ENCODE measurements around the gene ACOT8.
"Not testable (repeated sequence)": the region's sequence is repeated elsewhere in the genome, so short reads cannot be mapped to it uniquely, and the experiment has no call there.

ACOT8 gene

GRCh38 chr20:45857114-45857881, at the start of gene ACOT8, which contains the start of gene ZSWIM3:
Gene ACOT8, minus strand, starts transcription at chr20:45857392. Its CDS starts 77 bp downstream, at chr20:45857315.
Gene ZSWIM3, plus strand, starts transcription at chr20:45857614. Its CDS starts 212 bp downstream, at chr20:45857826.
- DNase-seq: peak; percentile 91

- DNase-seq: no peak
These were observed 48.4 kb upstream of the ACOT8 start for GRCh38 chr20:45905505-45906079.

DNA sequence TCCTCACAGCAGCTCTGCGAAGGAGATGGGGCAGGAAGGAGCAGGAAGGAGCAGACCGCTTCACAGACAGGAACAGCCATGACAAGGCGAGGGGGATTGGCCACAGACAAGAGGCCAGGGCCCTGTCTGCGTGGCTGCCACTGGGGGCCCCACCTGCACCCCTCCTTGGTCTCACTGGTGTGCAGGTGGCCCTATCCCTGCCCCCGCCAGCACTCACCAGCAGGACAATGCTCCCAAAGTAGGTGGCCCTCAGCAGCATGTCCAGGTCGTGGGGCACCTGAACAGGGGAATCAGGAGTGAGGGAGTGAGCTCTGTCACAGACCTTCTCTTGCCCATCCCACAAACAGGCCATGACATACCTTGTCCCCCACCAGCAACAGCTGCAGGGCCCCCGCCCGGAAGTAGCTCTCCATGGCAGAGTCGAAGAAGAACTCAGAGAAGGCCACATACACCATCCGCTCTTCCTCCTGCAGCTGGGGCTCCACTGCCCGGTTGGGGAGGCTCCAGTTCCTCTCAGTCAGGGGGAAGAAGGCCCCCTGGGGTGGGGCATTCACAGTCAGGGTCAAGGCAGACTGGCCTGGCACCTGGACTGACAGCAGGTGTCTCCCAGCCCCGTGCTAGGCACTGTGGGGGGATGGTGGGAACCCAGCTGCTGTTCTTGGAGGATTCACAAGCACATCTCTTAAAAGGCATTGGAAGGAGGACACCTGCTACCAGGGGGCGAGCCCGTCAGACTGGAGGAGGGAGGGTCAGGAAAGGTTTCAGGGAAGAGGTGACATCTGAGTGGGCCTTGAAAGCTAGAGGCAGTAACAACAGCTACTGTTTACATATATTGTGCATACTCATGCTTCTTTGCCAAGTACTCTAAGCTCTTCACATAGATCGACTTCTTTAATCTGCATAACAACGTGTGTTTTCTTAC, 47.7 kb upstream of the ACOT8 start:
- no peak for DNase-seq

- DNase-seq: no peak
These were observed 45.1 kb upstream of the ACOT8 start for GRCh38 chr20:45902199-45902701.

- DNase-seq: not testable (repeated sequence)
These were observed 44.1 kb upstream of the ACOT8 start for GRCh38 chr20:45901332-45901731.

- DNase-seq: no peak
These were observed 42.0 kb upstream of the ACOT8 start for GRCh38 chr20:45899046-45899835.

GRCh38 chr20:45898285-45898684, 41.1 kb upstream of the ACOT8 start:
- DNase-seq: no peak

DNA sequence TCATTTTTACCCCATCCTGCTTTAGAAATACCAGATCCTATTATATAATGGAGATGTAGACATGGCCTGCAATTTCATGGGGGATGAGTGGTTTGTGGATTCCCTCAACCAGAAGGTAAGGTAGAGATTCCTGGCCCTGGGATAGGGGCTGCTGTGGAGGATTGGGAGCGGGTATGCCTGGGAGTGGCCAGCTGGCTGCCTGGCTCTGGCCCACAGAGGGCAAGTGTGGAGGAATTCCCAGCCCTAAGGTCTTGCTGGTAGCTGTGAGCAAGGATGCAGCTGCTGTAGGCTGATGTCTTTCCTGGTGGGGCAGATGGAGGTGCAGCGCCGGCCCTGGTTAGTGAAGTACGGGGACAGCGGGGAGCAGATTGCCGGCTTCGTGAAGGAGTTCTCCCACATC, 40.5 kb upstream of the ACOT8 start:
- DNase-seq: no peak

GRCh38 chr20:45897289-45897688, 40.1 kb upstream of the ACOT8 start:
- no peak for DNase-seq

DNA sequence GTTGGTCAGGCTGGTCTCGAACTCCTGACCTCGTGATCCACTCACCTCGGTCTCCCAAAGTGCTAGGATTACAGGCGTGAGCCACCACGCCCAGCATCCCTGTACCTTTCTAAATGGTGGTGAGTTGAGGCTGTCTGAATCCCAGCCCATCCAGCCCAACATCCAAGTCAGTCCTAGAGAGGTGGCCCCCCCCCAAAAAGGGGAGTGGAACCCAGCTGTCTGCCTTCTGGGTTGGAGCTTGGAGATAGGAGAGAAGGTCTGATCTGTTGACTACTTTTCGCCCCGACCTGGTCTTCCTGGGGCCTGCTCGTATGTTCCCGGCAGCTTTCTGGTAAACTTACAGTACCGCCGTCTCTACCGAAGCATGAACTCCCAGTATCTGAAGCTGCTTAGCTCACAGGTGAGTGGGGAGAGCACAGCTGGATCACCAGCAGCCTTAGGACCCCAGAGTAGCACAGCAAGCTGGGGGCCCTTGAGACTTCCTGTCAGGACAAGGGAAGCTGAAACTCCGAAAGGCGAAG, 39.5 kb upstream of the ACOT8 start:
- no peak for DNase-seq

GRCh38 chr20:45894797-45895196, 37.6 kb upstream of the ACOT8 start:
- DNase-seq: no peak

DNA sequence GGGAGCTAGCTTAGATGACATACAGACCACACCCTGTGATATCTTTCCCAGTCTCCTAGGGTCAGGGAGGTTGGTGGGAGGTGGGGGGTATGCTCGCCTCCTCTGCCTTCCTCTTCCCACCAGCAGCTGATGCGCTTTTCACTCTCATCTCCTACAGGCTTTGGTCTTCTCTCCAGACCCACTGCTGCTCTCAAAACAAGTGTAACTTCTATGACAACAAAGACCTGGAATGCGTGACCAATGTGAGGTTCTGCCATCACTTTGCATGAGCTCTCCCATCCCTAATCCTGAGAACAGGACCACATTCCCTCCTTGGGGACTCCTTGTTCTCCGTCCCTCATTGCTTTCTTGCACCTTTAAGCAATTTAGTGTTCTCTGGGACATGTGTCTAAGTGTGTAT, 36.6 kb upstream of the ACOT8 start:
- DNase-seq: no peak

DNA sequence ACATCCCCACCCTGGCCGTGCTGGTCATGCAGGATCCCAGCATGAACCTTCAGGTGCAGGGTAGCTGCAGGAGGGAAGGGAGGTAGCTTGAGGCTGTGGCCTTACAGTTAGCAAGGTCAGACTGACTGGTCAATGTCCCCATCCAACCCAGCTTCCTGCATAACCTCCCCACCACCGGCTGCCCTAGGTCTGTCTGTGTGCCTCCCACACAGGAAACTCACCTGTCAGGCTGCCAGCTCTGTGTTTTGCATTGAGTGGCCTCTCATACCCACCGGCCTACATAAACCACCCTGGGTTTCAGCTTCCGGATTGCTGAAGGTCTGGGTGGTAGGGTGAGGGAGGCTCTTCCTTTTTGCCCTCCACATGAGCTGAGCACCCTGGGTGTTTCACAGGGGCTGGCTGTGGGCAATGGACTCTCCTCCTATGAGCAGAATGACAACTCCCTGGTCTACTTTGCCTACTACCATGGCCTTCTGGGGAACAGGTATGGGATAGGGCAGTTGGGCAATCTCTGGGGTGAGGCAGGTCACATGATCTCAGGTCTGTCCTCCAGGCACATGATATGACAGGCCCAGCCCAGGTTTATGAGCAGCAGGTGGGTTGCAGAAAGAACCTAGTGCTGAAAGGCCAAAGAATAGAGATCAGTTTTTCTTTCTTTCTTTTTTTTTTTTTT, 35.8 kb upstream of the ACOT8 start:
- DNase-seq: peak; percentile 53

DNA sequence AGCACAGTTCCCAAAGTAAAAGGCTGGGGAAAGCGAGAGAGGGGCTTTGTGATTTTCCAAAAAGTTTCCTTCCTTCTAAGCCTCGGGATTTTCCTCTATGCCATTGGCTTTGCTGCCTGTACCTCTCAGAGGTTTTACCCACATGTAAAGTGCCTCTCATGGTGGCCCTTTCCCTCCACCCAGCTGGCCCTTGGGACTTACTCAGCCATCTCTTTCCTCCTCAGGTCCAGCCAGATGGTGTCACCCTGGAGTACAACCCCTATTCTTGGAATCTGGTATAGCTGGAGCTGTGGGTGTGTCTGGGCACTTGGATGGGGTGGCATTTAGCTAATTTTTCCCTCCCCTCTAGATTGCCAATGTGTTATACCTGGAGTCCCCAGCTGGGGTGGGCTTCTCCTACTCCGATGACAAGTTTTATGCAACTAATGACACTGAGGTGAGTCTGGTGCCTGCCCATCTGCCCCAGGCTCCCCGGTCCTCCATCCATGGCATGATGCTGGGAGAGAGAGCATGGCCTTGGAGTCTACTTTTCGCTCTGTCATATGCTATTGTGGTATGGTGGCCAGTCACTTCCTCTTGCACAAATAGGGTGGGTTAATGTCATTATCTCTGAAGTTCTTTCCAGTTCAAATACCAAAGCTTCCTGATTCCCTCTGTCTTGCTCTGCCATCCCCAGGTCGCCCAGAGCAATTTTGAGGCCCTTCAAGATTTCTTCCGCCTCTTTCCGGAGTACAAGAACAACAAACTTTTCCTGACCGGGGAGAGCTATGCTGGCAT, 35.0 kb upstream of the ACOT8 start:
- no peak for DNase-seq

DNA sequence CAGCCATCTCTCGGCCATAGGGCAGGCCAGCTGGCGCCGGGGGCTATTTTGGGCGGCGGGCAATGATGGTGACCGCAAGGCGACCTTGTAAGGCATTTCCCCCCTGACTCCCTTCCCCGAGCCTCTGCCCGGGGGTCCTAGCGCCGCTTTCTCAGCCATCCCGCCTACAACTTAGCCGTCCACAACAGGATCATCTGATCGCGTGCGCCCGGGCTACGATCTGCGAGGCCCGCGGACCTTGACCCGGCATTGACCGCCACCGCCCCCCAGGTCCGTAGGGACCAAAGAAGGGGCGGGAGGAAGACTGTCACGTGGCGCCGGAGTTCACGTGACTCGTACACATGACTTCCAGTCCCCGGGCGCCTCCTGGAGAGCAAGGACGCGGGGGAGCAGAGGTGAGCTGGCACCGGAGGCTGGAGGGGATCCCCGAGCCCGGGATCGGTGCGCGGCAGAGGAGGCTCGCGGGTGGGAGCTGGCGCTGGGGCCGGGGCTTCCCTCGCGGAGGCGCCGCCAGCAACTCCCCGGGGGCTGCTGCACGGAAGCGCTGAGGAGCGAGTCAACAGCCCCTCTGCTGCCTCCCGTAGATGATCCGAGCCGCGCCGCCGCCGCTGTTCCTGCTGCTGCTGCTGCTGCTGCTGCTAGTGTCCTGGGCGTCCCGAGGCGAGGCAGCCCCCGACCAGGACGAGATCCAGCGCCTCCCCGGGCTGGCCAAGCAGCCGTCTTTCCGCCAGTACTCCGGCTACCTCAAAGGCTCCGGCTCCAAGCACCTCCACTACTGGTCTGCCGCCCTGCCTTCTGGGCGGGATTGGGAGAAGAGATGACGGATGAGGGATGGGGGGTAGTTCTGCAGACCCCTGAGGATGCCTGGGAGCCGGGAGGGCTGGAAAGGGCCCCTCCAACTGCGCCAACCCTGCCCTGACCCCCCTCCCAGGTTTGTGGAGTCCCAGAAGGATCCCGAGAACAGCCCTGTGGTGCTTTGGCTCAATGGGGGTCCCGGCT, 34.1 kb upstream of the ACOT8 start, which contains the start of the genes CTSA and NEURL2:
Gene CTSA, plus strand, starts transcription at position 351 of the 999 bp plus-strand sequence. Its CDS starts 234 bp downstream, at position 585.
Gene NEURL2, minus strand, starts transcription at position 224 of the 999 bp plus-strand sequence. Its CDS starts 217 bp downstream, at position 7.
- peak; percentile 92 for DNase-seq

DNA sequence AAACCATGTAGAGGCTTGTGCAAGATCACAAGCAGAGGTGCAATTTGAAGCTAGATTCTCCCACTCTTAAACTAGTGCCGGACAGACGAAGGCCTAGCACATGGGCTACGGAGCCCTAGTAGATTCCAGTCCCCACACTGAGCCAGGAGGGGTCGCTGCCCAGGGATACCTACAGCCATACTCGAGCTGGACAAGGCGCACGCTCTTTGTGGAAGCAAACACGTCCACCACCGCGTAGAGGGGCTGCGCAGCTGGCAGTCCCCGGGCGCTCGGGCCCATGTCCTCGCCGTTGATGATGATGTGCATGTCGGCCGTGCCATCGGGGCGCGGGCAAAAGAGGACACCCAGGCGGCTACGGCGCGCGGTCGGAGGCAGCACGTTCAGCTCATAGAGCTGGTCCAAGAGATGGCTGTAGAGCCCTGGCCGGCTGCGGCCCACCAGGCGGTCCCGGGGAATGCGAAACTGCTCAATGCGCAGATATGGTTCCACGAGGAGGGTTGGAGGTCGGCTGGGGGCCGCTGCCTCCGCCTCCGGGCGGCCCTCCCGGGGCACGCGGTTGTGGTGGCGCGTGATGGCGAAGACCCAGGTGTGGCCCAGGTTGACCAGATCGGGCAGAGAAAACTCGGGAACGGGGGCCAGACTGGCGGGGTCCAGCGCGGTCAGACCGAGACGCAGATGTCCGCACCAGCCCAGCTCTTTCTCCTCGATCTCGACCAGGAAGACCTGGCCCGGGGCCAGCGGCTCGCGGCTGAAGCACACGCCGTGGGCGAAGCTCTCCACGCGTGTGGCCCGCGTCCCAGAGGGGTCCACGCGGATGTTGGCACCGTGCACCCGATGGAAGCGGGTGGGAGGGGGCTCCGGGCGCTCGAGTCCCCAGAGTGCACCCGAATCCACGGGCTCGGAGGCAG, 33.1 kb upstream of the ACOT8 start:
- DNase-seq: peak; percentile 72

- no peak for DNase-seq
These were observed 31.5 kb upstream of the ACOT8 start for GRCh38 chr20:45888681-45889080.

- DNase-seq: no peak
These were observed 30.1 kb upstream of the ACOT8 start, which contains the start of gene SPATA25 for GRCh38 chr20:45887346-45887715. Gene SPATA25, minus strand, starts transcription at chr20:45887622. Its CDS starts 32 bp downstream, at chr20:45887590.

Data from stimulated activated CD8-positive, alpha-beta memory T cell treated with anti-CD3 and anti-CD28 coated beads, Interleukin-4, amount 100 ng/mL, for 48 hours (primary cell).